SK-MEL-5 (cell line): ENCODE data around the gene AAR2. TPM values are rescaled to one million over a fixed set of nuclear protein-coding genes. Genes with fewer than 3 reads are reported as not detected.

Source experiments
- DNase-seq: peaks from one replicate; pipeline ENCODE4 v3.0.0-alpha.2; 2016; ENCODE audit warnings: low read depth, low spot score
- in situ Hi-C: cut with HindIII; loops from 2 replicates; pipeline ENCODE4 v1.10.0; 2016; ENCODE audit warnings: low sequenced_read_pairs, high pct_unique_total_duplicates, low pct_unique_long_range_greater_than_20kb
- total RNA-seq: library from RNA; depleted of rRNA; stranded (reverse); fragments of >200 nt; shearing (Covaris generic); gene quantifications from 2 replicates; pipeline ENCODE4 v1.2.3, GENCODE V29; 2014

AAR2 gene
- total RNA-seq, 1 experiment from 2014 or later: 46.9 TPM

GRCh38 chr20:36214684-36215256 is 21.5 kb upstream of the AAR2 start:
- in situ Hi-C loops: no loop called here
- peak; percentile 74 for DNase-seq

GRCh38 chr20:36215778-36216177 is 20.5 kb upstream of the AAR2 start:
- in situ Hi-C loops: no loop called here
- DNase-seq: no peak

GRCh38 chr20:36216314-36217025 is 19.8 kb upstream of the AAR2 start:
- no peak for DNase-seq
- in situ Hi-C loops: no loop called here

- in situ Hi-C loops: no loop called here
- DNase-seq: peak; percentile 18
These were observed 19.1 kb upstream of the AAR2 start for GRCh38 chr20:36217226-36217625.

GRCh38 chr20:36218380-36219064 is 17.8 kb upstream of the AAR2 start:
- in situ Hi-C loops: no loop called here

GRCh38 chr20:36219671-36220220 is 16.5 kb upstream of the AAR2 start:
- in situ Hi-C loops: no loop called here
- no peak for DNase-seq

More at GRCh38 chr20:36218380-36219064, 17.8 kb upstream of the AAR2 start:
- DNase-seq: no peak

- in situ Hi-C loops: no loop called here
These were observed 10.6 kb upstream of the AAR2 start for GRCh38 chr20:36225666-36226065.

GRCh38 chr20:36228770-36229169 is 7.5 kb upstream of the AAR2 start:
- DNase-seq: no peak
- in situ Hi-C loops: no loop called here

More at GRCh38 chr20:36225666-36226065, 10.6 kb upstream of the AAR2 start:
- no peak for DNase-seq

GRCh38 chr20:36230019-36230418 is 6.3 kb upstream of the AAR2 start:
- in situ Hi-C loops: no loop called here
- DNase-seq: no peak

GRCh38 chr20:36231331-36231730 is 4.9 kb upstream of the AAR2 start:
- DNase-seq: no peak
- in situ Hi-C loops: no loop called here

- in situ Hi-C loops: no loop called here
- no peak for DNase-seq
These were observed 1.4 kb upstream of the AAR2 start for GRCh38 chr20:36234771-36235320.

GRCh38 chr20:36236786-36237121 is 476 bp downstream of the AAR2 start:
- in situ Hi-C loops: no loop called here
- DNase-seq: no peak

- in situ Hi-C loops: no loop called here
- DNase-seq: no peak
These were observed 1.2 kb downstream of the AAR2 start for GRCh38 chr20:36237477-36237876.

- DNase-seq: no peak
- in situ Hi-C loops: no loop called here
These were observed 1.9 kb downstream of the AAR2 start for GRCh38 chr20:36238153-36238552.

- DNase-seq: no peak
- in situ Hi-C loops: no loop called here
These were observed 2.5 kb downstream of the AAR2 start for GRCh38 chr20:36238760-36239159.

- in situ Hi-C loops: no loop called here
- no peak for DNase-seq
These were observed 3.8 kb downstream of the AAR2 start for GRCh38 chr20:36240076-36240475.

- in situ Hi-C loops: no loop called here
- DNase-seq: no peak
These were observed 5.4 kb downstream of the AAR2 start for GRCh38 chr20:36241678-36242077.

GRCh38 chr20:36243726-36244125 is 7.4 kb downstream of the AAR2 start:
- in situ Hi-C loops: no loop called here
- no peak for DNase-seq
